Stimulated activated CD4-positive, alpha-beta T cell treated with anti-CD3 and anti-CD28 coated beads, Interleukin-4, amount 100 ng/mL, for 24 hours (primary cell): Measurements from ENCODE around the gene AADACL4.
"Not testable (repeated sequence)": the region's sequence is repeated elsewhere in the genome, so short reads cannot be mapped to it uniquely, and the experiment has no call there.

Experiments
- DNase-seq: peaks from one replicate; pipeline ENCODE4 v3.0.0-alpha.2; 2020

The AADACL4 gene

GRCh38 chr1:12629985-12630760 is 13.7 kb upstream of the AADACL4 start:
- no peak for DNase-seq

GRCh38 chr1:12630946-12631530 is 12.8 kb upstream of the AADACL4 start:
- no peak for DNase-seq

GRCh38 chr1:12631571-12631970 is 12.3 kb upstream of the AADACL4 start:
- DNase-seq = no peak

- DNase-seq = no peak
Observed at GRCh38 chr1:12634156-12634555, 9.7 kb upstream of the AADACL4 start.

- DNase-seq = no peak
Observed at GRCh38 chr1:12634696-12635202, 9.1 kb upstream of the AADACL4 start.

- DNase-seq = no peak
Observed at GRCh38 chr1:12636098-12636950, 7.6 kb upstream of the AADACL4 start.

GRCh38 chr1:12637693-12638092 is 6.2 kb upstream of the AADACL4 start:
- DNase-seq = no peak

GRCh38 chr1:12640237-12640957 is 3.5 kb upstream of the AADACL4 start:
- no peak for DNase-seq

- no peak for DNase-seq
Observed at GRCh38 chr1:12640958-12641272, 3.0 kb upstream of the AADACL4 start.

- no peak for DNase-seq
Observed at GRCh38 chr1:12643079-12643478, 806 bp upstream of the AADACL4 start.

- DNase-seq = no peak
Observed at GRCh38 chr1:12644237-12644636, 352 bp downstream of the AADACL4 start.

- no peak for DNase-seq
Observed at GRCh38 chr1:12644829-12645228, 944 bp downstream of the AADACL4 start.

GRCh38 chr1:12645401-12645800 is 1.5 kb downstream of the AADACL4 start:
- DNase-seq = not testable (repeated sequence)

- no peak for DNase-seq
Observed at GRCh38 chr1:12648741-12649140, 4.9 kb downstream of the AADACL4 start.

- DNase-seq = no peak
Observed at GRCh38 chr1:12649971-12650421, 6.1 kb downstream of the AADACL4 start.

- DNase-seq = no peak
Observed at GRCh38 chr1:12654004-12654567, 10.2 kb downstream of the AADACL4 start.

GRCh38 chr1:12654657-12655056 is 10.8 kb downstream of the AADACL4 start:
- no peak for DNase-seq

GRCh38 chr1:12656575-12656974 is 12.7 kb downstream of the AADACL4 start:
- DNase-seq = no peak

GRCh38 chr1:12657060-12657884 is 13.4 kb downstream of the AADACL4 start:
- no peak for DNase-seq

- not testable (repeated sequence) for DNase-seq
Observed at GRCh38 chr1:12657885-12658512, 14.1 kb downstream of the AADACL4 start.
